H9 (cell line): ENCODE data around the gene CPE. TPM values are rescaled to one million over a fixed set of nuclear protein-coding genes. Genes with fewer than 3 reads are reported as not detected.

Experiments used
- DNase-seq: peaks from one replicate; pipeline ENCODE4 v3.0.0-alpha.2; 2017
- H2AFZ ChIP-seq: one replicate; pipeline ENCODE4 v1.6.1; 2013; ENCODE audit warnings: mild to moderate bottlenecking, low read length, control low read depth, moderate library complexity
- H2AK5ac ChIP-seq: 2 replicates; pipeline ENCODE4 v1.6.1; 2013; ENCODE audit warnings: low read length, control low read depth, mixed read lengths; ENCODE audit not compliant: insufficient read length
- H2BK120ac ChIP-seq: one replicate; pipeline ENCODE4 v1.6.1; 2013; ENCODE audit warnings: low read depth, mild to moderate bottlenecking, low read length, control low read depth, inconsistent platforms; ENCODE audit not compliant: poor library complexity, severe bottlenecking
- H2BK12ac ChIP-seq: 2 replicates; pipeline ENCODE4 v1.6.1; 2013; ENCODE audit warnings: low read length, control low read depth, mixed read lengths, low read depth; ENCODE audit not compliant: insufficient read length
- H2BK15ac ChIP-seq: 2 replicates; pipeline ENCODE4 v1.6.1; 2013; ENCODE audit warnings: low read depth, low read length, control low read depth
- H2BK20ac ChIP-seq: one replicate; pipeline ENCODE4 v1.6.1; 2013; ENCODE audit warnings: low read depth, mild to moderate bottlenecking, low read length, control low read depth, inconsistent platforms; ENCODE audit not compliant: poor library complexity, severe bottlenecking
- H2BK5ac ChIP-seq: 2 replicates; pipeline ENCODE4 v1.6.1; 2013; ENCODE audit warnings: low read length, control low read depth, mixed read lengths; ENCODE audit not compliant: insufficient read length
- H3K14ac ChIP-seq: 2 replicates; pipeline ENCODE4 v1.6.1; 2013; ENCODE audit warnings: low read length, control low read depth; ENCODE audit not compliant: insufficient read depth
- H3K18ac ChIP-seq: 2 replicates; pipeline ENCODE4 v1.6.1; 2013; ENCODE audit warnings: low read depth, mild to moderate bottlenecking, mixed read lengths, low read length, control low read depth; ENCODE audit not compliant: insufficient read length
- H3K23ac ChIP-seq: 2 replicates; pipeline ENCODE4 v1.6.1; 2013; ENCODE audit warnings: low read length, control low read depth, mixed read lengths, low read depth; ENCODE audit not compliant: insufficient read length
- H3K23me2 ChIP-seq: 2 replicates; pipeline ENCODE4 v1.6.1; 2013; ENCODE audit warnings: low read depth, mild to moderate bottlenecking, mixed read lengths, low read length, control low read depth; ENCODE audit not compliant: insufficient read length, poor library complexity, severe bottlenecking
- H3K27ac ChIP-seq: 2 replicates; pipeline ENCODE4 v1.5.1; 2013; ENCODE audit warnings: low read length, control low read depth, mixed read lengths, low read depth; ENCODE audit not compliant: insufficient read length
- H3K27me3 ChIP-seq: 2 replicates; pipeline ENCODE4 v1.6.1; 2013; ENCODE audit warnings: low read length, control low read depth, inconsistent platforms; ENCODE audit not compliant: insufficient read depth
- H3K4ac ChIP-seq: 2 replicates; pipeline ENCODE4 v1.6.1; 2013; ENCODE audit warnings: low read depth, mild to moderate bottlenecking, control low read depth, inconsistent platforms, low read length, moderate library complexity
- H3K4me1 ChIP-seq: 2 replicates; pipeline ENCODE4 v1.6.1; 2013; ENCODE audit warnings: low read length, control low read depth, inconsistent platforms; ENCODE audit not compliant: insufficient read depth
- H3K4me2 ChIP-seq: 2 replicates; pipeline ENCODE4 v1.6.1; 2013; ENCODE audit warnings: low read length, control low read depth, mixed read lengths; ENCODE audit not compliant: insufficient read length, insufficient read depth
- H3K56ac ChIP-seq: 2 replicates; pipeline ENCODE4 v1.6.1; 2013; ENCODE audit warnings: low read depth, mild to moderate bottlenecking, mixed read lengths, low read length, control low read depth; ENCODE audit not compliant: insufficient read length
- H3K79me1 ChIP-seq: 2 replicates; pipeline ENCODE4 v1.6.1; 2013; ENCODE audit warnings: low read depth, mild to moderate bottlenecking, moderate library complexity, low read length, control low read depth, inconsistent platforms; ENCODE audit not compliant: insufficient read depth, poor library complexity, severe bottlenecking
- H3K79me2 ChIP-seq: 2 replicates; pipeline ENCODE4 v1.6.1; 2013; ENCODE audit warnings: low read length, control low read depth, inconsistent platforms; ENCODE audit not compliant: insufficient read depth
- H3K9ac ChIP-seq: 2 replicates; pipeline ENCODE4 v1.6.1; 2013; ENCODE audit warnings: low read length, control low read depth, mixed read lengths; ENCODE audit not compliant: insufficient read length; ENCODE audit errors: extremely low read depth
- H3K9me3 ChIP-seq: one replicate; pipeline ENCODE4 v1.6.1; 2013; ENCODE audit warnings: low read depth, low read length, inconsistent platforms; ENCODE audit not compliant: control insufficient read depth
- H3T11ph ChIP-seq: one replicate; pipeline ENCODE4 v1.6.1; 2013; ENCODE audit warnings: mild to moderate bottlenecking, low read length, control low read depth, inconsistent platforms
- H4K20me1 ChIP-seq: one replicate; pipeline ENCODE4 v1.6.1; 2013; ENCODE audit not compliant: control insufficient read depth, insufficient read length, insufficient read depth
- H4K5ac ChIP-seq: 2 replicates; pipeline ENCODE4 v1.6.1; 2013; ENCODE audit warnings: low read depth, mild to moderate bottlenecking, mixed read lengths, low read length, control low read depth; ENCODE audit not compliant: insufficient read length
- H4K8ac ChIP-seq: replicated peaks from 2 replicates; pipeline ENCODE4 v1.6.1; 2013; ENCODE audit warnings: low read length, control low read depth, mixed read lengths, low read depth; ENCODE audit not compliant: insufficient read length
- H4K91ac ChIP-seq: 2 replicates; pipeline ENCODE4 v1.6.1; 2013; ENCODE audit warnings: low read depth, mild to moderate bottlenecking, moderate library complexity, mixed read lengths, low read length, control low read depth; ENCODE audit not compliant: insufficient read length
- H3K27ac Mint-ChIP-seq, 3 experiments: 2 replicates in 2 of 3; 3 replicates in 1 of 3; pipeline ENCODE4 v1.8.0; 2020 to 2021; ENCODE audit warnings: mixed read lengths in 3 of 3, mild to moderate bottlenecking in 1 of 3, moderate library complexity in 1 of 3
- H3K27me3 Mint-ChIP-seq: 2 replicates; pipeline ENCODE4 v1.8.0; 2021; ENCODE audit warnings: low read depth, mild to moderate bottlenecking, moderate library complexity, mixed read lengths
- H3K36me3 Mint-ChIP-seq, 3 experiments: 2 replicates in 2 of 3; 3 replicates in 1 of 3; pipeline ENCODE4 v1.8.0; 2020 to 2021; ENCODE audit warnings: low read depth in 3 of 3, mixed read lengths in 3 of 3; ENCODE audit not compliant: insufficient read depth in 1 of 3
- H3K4me1 Mint-ChIP-seq, 2 experiments: 2 replicates each; pipeline ENCODE4 v1.8.0; 2020; ENCODE audit warnings: mixed read lengths in 2 of 2
- H3K4me3 Mint-ChIP-seq, 2 experiments: 2 replicates in 1 of 2; 3 replicates in 1 of 2; pipeline ENCODE4 v1.8.0; 2020 to 2021; ENCODE audit warnings: mild to moderate bottlenecking in 2 of 2, mixed read lengths in 2 of 2, moderate library complexity in 1 of 2
- H3K9me3 Mint-ChIP-seq, 2 experiments: 2 replicates in 1 of 2; 3 replicates in 1 of 2; pipeline ENCODE4 v1.8.0; 2020; ENCODE audit warnings: mild to moderate bottlenecking in 2 of 2, mixed read lengths in 2 of 2, moderate library complexity in 1 of 2
- WGBS: extraction: QIAGEN DNeasy Blood & Tissue Kit; methylation state at CpG from one replicate; pipeline ENCODE4 v1.1.7; 2013; ENCODE audit warnings: missing lambda C conversion rate, low lambda C conversion rate, mixed read lengths; ENCODE audit not compliant: insufficient read length; ENCODE audit errors: extremely low coverage; 5-methylcytosine and 5-hydroxymethylcytosine counted together
- total RNA-seq: library from RNA; stranded (reverse); gene quantifications from 2 replicates; pipeline ENCODE4 v1.2.1, GENCODE V29; 2021
- TF ChIP-seq, protein P1 (sequence below): fragments of 200-600 bp; sonication (generic); conservative IDR thresholded peaks from 3 replicates; pipeline ENCODE4 v1.8.0; 2021; ENCODE audit warnings: antibody characterized with exemption, mild to moderate bottlenecking

The CPE gene
- total RNA-seq, 1 experiment from 2014 or later: 10.0 TPM

DNA sequence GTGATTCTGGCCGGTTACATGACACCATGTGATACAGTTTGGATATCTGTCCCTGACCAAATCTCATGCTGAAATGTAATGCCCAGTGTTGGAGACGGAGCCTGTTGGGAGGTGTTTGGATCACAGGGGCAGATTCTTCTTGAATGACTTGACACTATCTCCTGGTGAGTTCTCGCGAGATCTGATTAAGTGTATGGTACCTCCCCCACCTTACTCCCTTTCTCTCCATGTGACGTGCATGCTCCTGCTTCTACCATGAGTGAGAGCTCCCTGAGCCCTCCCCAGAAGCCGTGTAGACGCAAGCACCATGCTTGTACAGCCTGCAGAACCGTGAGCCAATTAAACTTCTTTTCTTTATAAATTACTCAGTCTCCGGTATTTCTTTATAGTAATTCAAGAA, 23.6 kb downstream of the CPE start:
- Histone ChIP-seq H2AK5ac (no peak overlapping the region), H4K8ac (no peak overlapping the region), H3K79me2 (no peaks in the 10 kb centered on the region), H2BK120ac (no peak overlapping the region), H3K56ac (no peak overlapping the region), H3K23me2 (no peaks in the 10 kb centered on the region), H2BK5ac (no peak overlapping the region), H3K27me3 (no peaks in the 10 kb centered on the region), H3T11ph (no peak overlapping the region), H3K9ac (no peak overlapping the region), H3K9me3 (no peaks in the 10 kb centered on the region), H3K4ac (no peak overlapping the region), H2BK15ac (no peak overlapping the region), H4K91ac (no peak overlapping the region), H3K4me1 (no peaks in the 10 kb centered on the region), H2BK12ac (no peak overlapping the region), H4K5ac (no peak overlapping the region), H3K14ac (no peak overlapping the region), H3K4me2 (no peak overlapping the region), H4K20me1 (no peaks in the 10 kb centered on the region), H3K23ac (no peak overlapping the region), H2AFZ (no peak overlapping the region), H2BK20ac (no peak overlapping the region), H3K27ac (no peak overlapping the region), H3K79me1 (no peaks in the 10 kb centered on the region), H3K18ac (no peak overlapping the region)
- Mint-ChIP-seq H3K27ac (0 out of 7 replicates have a peak overlapping the region, but pooled peaks of 1 of the 3 experiments have one; percentile 7), H3K27me3 (no peaks in the 10 kb centered on the region; the same call in 1 of the 2 replicates), H3K36me3 (no peaks in the 10 kb centered on the region; a peak in 2 of 7 replicates), H3K4me1 (peaks cover 10 to 12% of the 10 kb centered on the region in 2 experiments), H3K4me3 (no peak overlapping the region), H3K9me3 (no peaks in the 10 kb centered on the region)
- WGBS: no CpG with 5 or more reads among the region's 9 CpGs
- TF ChIP-seq, protein P1, sequence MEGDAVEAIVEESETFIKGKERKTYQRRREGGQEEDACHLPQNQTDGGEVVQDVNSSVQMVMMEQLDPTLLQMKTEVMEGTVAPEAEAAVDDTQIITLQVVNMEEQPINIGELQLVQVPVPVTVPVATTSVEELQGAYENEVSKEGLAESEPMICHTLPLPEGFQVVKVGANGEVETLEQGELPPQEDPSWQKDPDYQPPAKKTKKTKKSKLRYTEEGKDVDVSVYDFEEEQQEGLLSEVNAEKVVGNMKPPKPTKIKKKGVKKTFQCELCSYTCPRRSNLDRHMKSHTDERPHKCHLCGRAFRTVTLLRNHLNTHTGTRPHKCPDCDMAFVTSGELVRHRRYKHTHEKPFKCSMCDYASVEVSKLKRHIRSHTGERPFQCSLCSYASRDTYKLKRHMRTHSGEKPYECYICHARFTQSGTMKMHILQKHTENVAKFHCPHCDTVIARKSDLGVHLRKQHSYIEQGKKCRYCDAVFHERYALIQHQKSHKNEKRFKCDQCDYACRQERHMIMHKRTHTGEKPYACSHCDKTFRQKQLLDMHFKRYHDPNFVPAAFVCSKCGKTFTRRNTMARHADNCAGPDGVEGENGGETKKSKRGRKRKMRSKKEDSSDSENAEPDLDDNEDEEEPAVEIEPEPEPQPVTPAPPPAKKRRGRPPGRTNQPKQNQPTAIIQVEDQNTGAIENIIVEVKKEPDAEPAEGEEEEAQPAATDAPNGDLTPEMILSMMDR: no peak
- DNase-seq: no peak
